K562 (cell line): Measurements from ENCODE around the gene EYA2. TPM values are rescaled to one million over a fixed set of nuclear protein-coding genes. Genes with fewer than 3 reads are reported as not detected.

Experiments used
- SREBF1 ChIP-seq: fragments of 150-350 bp; IDR thresholded peaks from 2 replicates; pipeline ENCODE4 v1.6.1; 2014; ENCODE audit warnings: antibody characterized with exemption, low read depth, low read length, borderline replicate concordance
- ZNF197 ChIP-seq: fragments of 200-800 bp; sonication (Bioruptor generic); IDR thresholded peaks from 2 replicates; pipeline ENCODE4 v1.6.1; 2016; ENCODE audit warnings: low read depth, missing genetic modification characterization, missing compliant biosample characterization
- ZNF23 ChIP-seq: fragments of 250-450 bp; sonication (Bioruptor Pico); IDR thresholded peaks from 2 replicates; pipeline ENCODE4 v1.4.0; 2020; ENCODE audit warnings: mild to moderate bottlenecking
- ZNF699 ChIP-seq: fragments of 250-450 bp; sonication (Bioruptor Pico); IDR thresholded peaks from 2 replicates; pipeline ENCODE4 v1.8.0; 2021; ENCODE audit warnings: mild to moderate bottlenecking, moderate library complexity; ENCODE audit not compliant: insufficient replicate concordance
- polyA plus RNA-seq, 8 experiments: library from polyadenylated mRNA; depleted of rRNA in 4 of 8; stranded (reverse) in 5 of 8; unstranded in 3 of 8; fragments of >200 nt; fragmentation: Nextera tagmentation in 2 of 8; fragmentation: Illumina TruSeq in 1 of 8; extraction: Ambion mirVana in 2 of 8; extraction: Trizol in 1 of 8; gene quantifications; 2 replicates each; pipeline versions ENCODE4 v1.2.1 to v1.2.3, GENCODE V29; 2011 to 2014; ENCODE audit warnings: inconsistent platforms in 1 of 8, missing spikeins in 1 of 8
- total RNA-seq, 7 experiments: library from RNA; depleted of rRNA in 6 of 7; stranded (reverse); fragments of >200 nt in 6 of 7; fragmentation: Illumina TruSeq in 2 of 7; extraction: Trizol in 2 of 7; gene quantifications; 2 replicates each; pipeline versions ENCODE4 v1.2.1 to v1.2.3, GENCODE V29; 2011 to 2021; ENCODE audit warnings: low replicate concordance in 1 of 7
- TF ChIP-seq, protein P1 (sequence below), 2 experiments: fragments of 450-650 bp; IDR thresholded peaks; 2 replicates each; pipeline ENCODE4 v1.6.1; 2016; ENCODE audit warnings: mild to moderate bottlenecking in 2 of 2, borderline replicate concordance in 1 of 2, low read depth in 1 of 2, moderate library complexity in 1 of 2

The EYA2 gene
- total and polyA plus RNA-seq, 9 of the 15 experiments (the other 6 are each of a cell fraction or from before 2014, with no cell fraction given): 0.03 TPM; not detected in 8

GRCh38 chr20:47118206-47118605, 223.6 kb downstream of the EYA2 start (continued):
- TF ChIP-seq, protein P1, sequence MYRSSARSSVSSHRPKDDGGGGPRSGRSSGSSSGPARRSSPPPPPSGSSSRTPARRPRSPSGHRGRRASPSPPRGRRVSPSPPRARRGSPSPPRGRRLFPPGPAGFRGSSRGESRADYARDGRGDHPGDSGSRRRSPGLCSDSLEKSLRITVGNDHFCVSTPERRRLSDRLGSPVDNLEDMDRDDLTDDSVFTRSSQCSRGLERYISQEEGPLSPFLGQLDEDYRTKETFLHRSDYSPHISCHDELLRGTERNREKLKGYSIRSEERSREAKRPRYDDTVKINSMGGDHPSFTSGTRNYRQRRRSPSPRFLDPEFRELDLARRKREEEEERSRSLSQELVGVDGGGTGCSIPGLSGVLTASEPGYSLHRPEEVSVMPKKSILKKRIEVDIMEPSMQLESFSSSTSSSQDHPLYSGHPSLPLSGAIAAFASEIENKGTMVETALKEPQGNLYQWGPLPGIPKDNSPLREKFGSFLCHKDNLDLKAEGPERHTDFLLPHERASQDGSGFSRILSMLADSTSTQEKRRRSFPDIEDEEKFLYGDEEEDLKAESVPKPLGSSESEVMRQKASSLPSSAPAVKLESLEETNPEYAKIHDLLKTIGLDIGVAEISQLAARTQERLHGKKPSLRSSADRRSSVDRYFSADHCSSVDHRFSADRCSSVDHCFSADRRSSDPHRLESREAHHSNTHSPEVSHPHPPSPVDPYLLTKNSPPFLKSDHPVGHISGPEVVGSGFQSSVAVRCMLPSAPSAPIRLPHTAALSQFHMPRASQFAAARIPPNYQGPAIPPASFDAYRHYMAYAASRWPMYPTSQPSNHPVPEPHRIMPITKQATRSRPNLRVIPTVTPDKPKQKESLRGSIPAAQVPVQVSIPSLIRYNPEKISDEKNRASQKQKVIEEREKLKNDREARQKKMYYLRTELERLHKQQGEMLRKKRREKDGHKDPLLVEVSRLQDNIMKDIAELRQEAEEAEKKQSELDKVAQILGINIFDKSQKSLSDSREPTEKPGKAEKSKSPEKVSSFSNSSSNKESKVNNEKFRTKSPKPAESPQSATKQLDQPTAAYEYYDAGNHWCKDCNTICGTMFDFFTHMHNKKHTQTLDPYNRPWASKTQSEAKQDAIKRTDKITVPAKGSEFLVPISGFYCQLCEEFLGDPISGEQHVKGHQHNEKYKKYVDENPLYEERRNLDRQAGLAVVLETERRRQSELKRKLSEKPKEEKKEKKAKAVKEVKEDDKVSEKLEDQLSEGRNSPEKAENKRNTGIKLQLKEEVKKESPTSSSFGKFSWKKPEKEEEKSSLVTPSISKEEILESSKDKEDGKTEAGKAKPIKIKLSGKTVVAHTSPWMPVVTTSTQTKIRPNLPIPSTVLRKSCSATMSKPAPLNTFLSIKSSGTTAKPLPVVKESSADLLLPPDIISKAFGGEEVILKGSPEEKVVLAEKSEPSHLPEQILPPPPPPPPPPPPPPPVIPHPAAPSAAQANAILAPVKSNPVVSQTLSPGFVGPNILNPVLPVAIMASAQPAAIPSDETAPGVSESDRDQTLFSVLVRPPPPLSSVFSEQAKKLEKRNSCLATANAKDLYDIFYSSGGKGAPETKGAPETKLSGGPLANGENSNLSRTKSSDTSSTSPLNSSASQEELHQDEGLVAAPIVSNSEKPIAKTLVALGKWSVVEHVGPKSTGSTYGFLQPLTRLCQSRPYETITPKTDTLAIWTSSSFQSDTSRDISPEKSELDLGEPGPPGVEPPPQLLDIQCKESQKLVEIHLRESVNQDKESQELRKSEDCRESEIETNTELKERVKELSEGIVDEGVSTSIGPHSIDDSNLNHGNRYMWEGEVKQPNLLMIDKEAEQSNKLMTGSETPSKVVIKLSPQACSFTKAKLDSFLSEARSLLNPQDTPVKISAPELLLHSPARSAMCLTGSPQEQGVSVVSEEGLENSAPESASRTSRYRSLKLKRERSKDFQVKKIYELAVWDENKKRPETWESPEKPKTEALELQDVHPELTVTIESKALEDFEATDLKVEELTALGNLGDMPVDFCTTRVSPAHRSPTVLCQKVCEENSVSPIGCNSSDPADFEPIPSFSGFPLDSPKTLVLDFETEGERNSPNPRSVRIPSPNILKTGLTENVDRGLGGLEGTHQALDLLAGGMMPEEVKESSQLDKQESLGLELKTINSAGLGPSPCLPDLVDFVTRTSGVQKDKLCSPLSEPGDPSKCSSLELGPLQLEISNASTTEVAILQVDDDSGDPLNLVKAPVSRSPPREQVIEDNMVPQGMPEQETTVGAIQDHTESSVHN (IDR thresholded peaks at IDR 0.05; ENCODE audit: borderline replicate concordance in 1 of 2, low read depth in 1 of 2): no peak
- no peak for TF ChIP-seq ZNF23 (CRISPR knock-in tag)
- no peak for TF ChIP-seq ZNF197 (CRISPR knock-in tag)
- no peak for TF ChIP-seq SREBF1
- TF ChIP-seq ZNF699: no peak
